ENCODE data around the gene ADORA2A.

The ADORA2A gene

GRCh38 chr22:24426436-24426835 lies 963 bp upstream of the ADORA2A start:
- no peak for TF ChIP-seq CTCF (conservative IDR thresholded peaks at IDR 0.05; ENCODE audit: control insufficient read depth, insufficient read depth, low read depth, low read length)
- H3K4me3 ChIP-seq (ENCODE audit: control insufficient read depth, low read depth, low read length), result no peak overlapping the region
- DNase-seq (ENCODE audit: low read depth), result no peak

- TF ChIP-seq CTCF (conservative IDR thresholded peaks at IDR 0.05; ENCODE audit: control insufficient read depth, insufficient read depth, low read depth, low read length), result no peak
- H3K4me3 ChIP-seq (ENCODE audit: control insufficient read depth, low read depth, low read length), result no peak overlapping the region
- no peak for DNase-seq (ENCODE audit: low read depth)
These were observed 424 bp upstream of the ADORA2A start for GRCh38 chr22:24426851-24427499.

- H3K4me3 ChIP-seq (ENCODE audit: control insufficient read depth, low read depth, low read length), result no peak overlapping the region
- TF ChIP-seq CTCF (conservative IDR thresholded peaks at IDR 0.05; ENCODE audit: control insufficient read depth, insufficient read depth, low read depth, low read length), result no peak
- no peak for DNase-seq (ENCODE audit: low read depth)
These were observed 1.5 kb downstream of the ADORA2A start for GRCh38 chr22:24428751-24429410.

GRCh38 chr22:24429411-24430365 lies 2.3 kb downstream of the ADORA2A start:
- DNase-seq (ENCODE audit: low read depth), result no peak
- no peak for TF ChIP-seq CTCF (conservative IDR thresholded peaks at IDR 0.05; ENCODE audit: control insufficient read depth, insufficient read depth, low read depth, low read length)
- no peak overlapping the region for H3K4me3 ChIP-seq (ENCODE audit: control insufficient read depth, low read depth, low read length)

- no peak for DNase-seq (ENCODE audit: low read depth)
- no peak for TF ChIP-seq CTCF (conservative IDR thresholded peaks at IDR 0.05; ENCODE audit: control insufficient read depth, insufficient read depth, low read depth, low read length)
- no peak overlapping the region for H3K4me3 ChIP-seq (ENCODE audit: control insufficient read depth, low read depth, low read length)
These were observed 3.3 kb downstream of the ADORA2A start for GRCh38 chr22:24430431-24431308.
